Endothelial cell of umbilical vein (primary cell): ENCODE measurements around the gene CIDEC. TPM values are rescaled to one million over a fixed set of nuclear protein-coding genes. Genes with fewer than 3 reads are reported as not detected.

ENCODE experiments used
- BruUV-seq: library from RNA; stranded (reverse); fragments of 400-500 nt; replicated peaks from 2 replicates; lab custom pipeline; 2021; lab: Mats Ljungman, UMichigan
- CTCF ChIA-PET: fragments of 300-600, 350-600 bp; sonication (Branson Sonifier 250); formaldehyde crosslinking; loops from one replicate; lab custom pipeline; 2021; ENCODE audit warnings: antibody characterized with exemption, inconsistent platforms; lab: Charles Lee
- POLR2A ChIA-PET: fragments of 300-600, 350-600 bp; sonication (Branson Sonifier 250); formaldehyde crosslinking; loops from one replicate; lab custom pipeline; 2021; ENCODE audit warnings: antibody characterized with exemption, inconsistent platforms; lab: Charles Lee
- DNase-seq: peaks from one replicate; pipeline ENCODE4 v3.0.0-alpha.2; 2011; ENCODE audit warnings: low read depth, low spot score
- FAIRE-seq: peaks from 2 replicates; lab custom pipeline; 2011; peaks lifted over from hg19 to GRCh38; lab: Jason Lieb, UNC
- H2AFZ ChIP-seq: 2 replicates; pipeline ENCODE4 v1.6.0; 2012; ENCODE audit warnings: low read depth, low read length, control low read depth, inconsistent platforms
- H3K27ac ChIP-seq: 2 replicates; pipeline ENCODE4 v1.5.1; 2011; ENCODE audit warnings: low read depth, mild to moderate bottlenecking, control low read depth, low read length, moderate library complexity; ENCODE audit not compliant: insufficient read depth
- H3K27me3 ChIP-seq, 2 experiments: 2 replicates each; pipeline versions ENCODE4 v1.6.0 to v1.6.1; 2011; ENCODE audit warnings: low read length in 2 of 2, mixed read lengths in 1 of 2; ENCODE audit not compliant: control insufficient read depth in 2 of 2, insufficient read depth in 2 of 2
- H3K36me3 ChIP-seq, 2 experiments: 2 replicates in 1 of 2; 3 replicates in 1 of 2; pipeline ENCODE4 v1.5.1; 2011; ENCODE audit warnings: low read length in 2 of 2, mild to moderate bottlenecking in 1 of 2, moderate library complexity in 1 of 2; ENCODE audit not compliant: control insufficient read depth in 2 of 2, insufficient read depth in 2 of 2; ENCODE audit errors: extremely low read depth in 1 of 2
- H3K4me1 ChIP-seq: 3 replicates; pipeline ENCODE4 v1.5.1; 2011; ENCODE audit warnings: mild to moderate bottlenecking, low read length; ENCODE audit not compliant: control insufficient read depth, insufficient read depth; ENCODE audit errors: extremely low read depth
- H3K4me2 ChIP-seq: 2 replicates; pipeline ENCODE4 v1.6.1; 2011; ENCODE audit warnings: low read length, control low read depth, mixed read lengths; ENCODE audit not compliant: insufficient read depth
- H3K4me3 ChIP-seq, 3 experiments: fragments of 200-600 bp in 1 of 3; sonication (generic), shearing (Covaris generic) in 1 of 3; replicated peaks in 1 of 3; 2 replicates each; pipeline ENCODE4 v1.5.1; 2011 to 2016; ENCODE audit warnings: control low read depth in 3 of 3, low read length in 3 of 3, mild to moderate bottlenecking in 2 of 3, inconsistent platforms in 1 of 3, low read depth in 1 of 3, moderate library complexity in 1 of 3; ENCODE audit not compliant: insufficient read depth in 1 of 3
- H3K79me2 ChIP-seq: 2 replicates; pipeline ENCODE4 v1.6.0; 2012; ENCODE audit warnings: low read length, inconsistent platforms; ENCODE audit not compliant: control insufficient read depth, insufficient read depth
- H3K9ac ChIP-seq: replicated peaks from 2 replicates; pipeline ENCODE3; 2011; ENCODE audit warnings: low read length, control low read depth; ENCODE audit not compliant: insufficient read depth; ENCODE audit errors: extremely low read depth
- H3K9me1 ChIP-seq: replicated peaks from 3 replicates; pipeline ENCODE4 v1.6.0; 2011; ENCODE audit warnings: mild to moderate bottlenecking, low read length; ENCODE audit not compliant: control insufficient read depth, insufficient read depth; ENCODE audit errors: extremely low read depth
- H3K9me3 ChIP-seq: replicated peaks from 2 replicates; pipeline ENCODE4 v1.5.1; 2012; ENCODE audit warnings: low read length, inconsistent platforms; ENCODE audit not compliant: control insufficient read depth, insufficient read depth
- H4K20me1 ChIP-seq: replicated peaks from 2 replicates; pipeline ENCODE3; 2011; ENCODE audit warnings: mild to moderate bottlenecking, low read length; ENCODE audit not compliant: control insufficient read depth, insufficient read depth; ENCODE audit errors: extremely low read depth
- EZH2 ChIP-seq: IDR thresholded peaks from 2 replicates; pipeline ENCODE4 v1.6.1; 2012; ENCODE audit warnings: borderline replicate concordance, low read depth, mild to moderate bottlenecking, moderate library complexity, low read length, inconsistent platforms; ENCODE audit not compliant: severe bottlenecking
- FOS ChIP-seq: IDR thresholded peaks from 2 replicates; pipeline ENCODE4 v1.6.1; 2011; ENCODE audit warnings: mild to moderate bottlenecking, low read length, moderate library complexity, borderline replicate concordance; ENCODE audit not compliant: insufficient read depth
- GATA2 ChIP-seq: IDR thresholded peaks from 2 replicates; pipeline ENCODE4 v1.7.0; 2011; ENCODE audit warnings: low read depth, mild to moderate bottlenecking, moderate library complexity, mixed read lengths, low read length; ENCODE audit not compliant: insufficient read length, insufficient read depth
- MYC ChIP-seq: IDR thresholded peaks from one replicate; pipeline ENCODE4 v1.6.1; 2011; ENCODE audit warnings: mild to moderate bottlenecking, low read depth, low read length
- dilution Hi-C: fragments of 300-500 bp; cut with MboI; formaldehyde crosslinking; loops from one replicate; pipeline ENCODE4 v1.15.0; 2019; ENCODE audit warnings: low sequenced_read_pairs; ENCODE audit not compliant: extremely low pct_ligation_motif_present
- intact Hi-C: fragments of 100-400 bp; cut with micrococcal nuclease; formaldehyde crosslinking; loops from one replicate; pipeline ENCODE4 v1.10.0; 2022
- polyA plus RNA-seq, 4 experiments: library from polyadenylated mRNA; depleted of rRNA in 3 of 4; stranded (reverse) in 3 of 4; unstranded in 1 of 4; fragments of >200 nt; gene quantifications; 2 replicates each; pipeline versions ENCODE4 v1.2.1 to v1.2.3, GENCODE V29; 2011 to 2012; ENCODE audit warnings: missing spikeins in 1 of 4
- total RNA-seq: library from RNA; stranded (reverse); gene quantifications from 2 replicates; pipeline ENCODE4 v1.2.3, GENCODE V29; 2021
- TF ChIP-seq, protein P1 (sequence below), 2 donors: IDR thresholded peaks; 1 replicate in 1 of 2; 2 replicates in 1 of 2; pipeline ENCODE4 v1.5.1; 2011; ENCODE audit warnings: low read length in 2 of 2, mild to moderate bottlenecking in 2 of 2, moderate library complexity in 2 of 2, control low read depth in 1 of 2, inconsistent platforms in 1 of 2, low read depth in 1 of 2; ENCODE audit not compliant: insufficient read depth in 1 of 2; ENCODE audit errors: extremely low read depth in 1 of 2

Gene CIDEC
- total and polyA plus RNA-seq, 2 donors (not counting 3 experiments of a cell fraction or from before 2014, with no cell fraction given) = 0.14 TPM; not detected in 1

GRCh38 chr3:9820946-9821345 lies 59.1 kb downstream of the CIDEC start:
- Histone ChIP-seq H3K27ac (no peak overlapping the region), H3K79me2 (no peaks in the 10 kb centered on the region), H2AFZ (no peak overlapping the region), H3K9ac (no peak overlapping the region), H3K36me3 (peaks cover 0 to 2% of the 10 kb centered on the region in 2 experiments), H4K20me1 (no peaks in the 10 kb centered on the region), H3K9me3 (no peaks in the 10 kb centered on the region), H3K9me1 (no peaks in the 10 kb centered on the region), H3K27me3 (no peaks in the 10 kb centered on the region), H3K4me2 (no peak overlapping the region), H3K4me1 (no peaks in the 10 kb centered on the region), H3K4me3 (no peak overlapping the region)
- no TSS peak for BruUV-seq
- FAIRE-seq = no peak
- intact Hi-C loops (no loop called here), dilution Hi-C loops (no loop called here)
- DNase-seq = peak; percentile 18
- ChIA-PET CTCF (no interaction called here), POLR2A (no interaction called here)
- no peak for TF ChIP-seq GATA2
- TF ChIP-seq, protein P1, sequence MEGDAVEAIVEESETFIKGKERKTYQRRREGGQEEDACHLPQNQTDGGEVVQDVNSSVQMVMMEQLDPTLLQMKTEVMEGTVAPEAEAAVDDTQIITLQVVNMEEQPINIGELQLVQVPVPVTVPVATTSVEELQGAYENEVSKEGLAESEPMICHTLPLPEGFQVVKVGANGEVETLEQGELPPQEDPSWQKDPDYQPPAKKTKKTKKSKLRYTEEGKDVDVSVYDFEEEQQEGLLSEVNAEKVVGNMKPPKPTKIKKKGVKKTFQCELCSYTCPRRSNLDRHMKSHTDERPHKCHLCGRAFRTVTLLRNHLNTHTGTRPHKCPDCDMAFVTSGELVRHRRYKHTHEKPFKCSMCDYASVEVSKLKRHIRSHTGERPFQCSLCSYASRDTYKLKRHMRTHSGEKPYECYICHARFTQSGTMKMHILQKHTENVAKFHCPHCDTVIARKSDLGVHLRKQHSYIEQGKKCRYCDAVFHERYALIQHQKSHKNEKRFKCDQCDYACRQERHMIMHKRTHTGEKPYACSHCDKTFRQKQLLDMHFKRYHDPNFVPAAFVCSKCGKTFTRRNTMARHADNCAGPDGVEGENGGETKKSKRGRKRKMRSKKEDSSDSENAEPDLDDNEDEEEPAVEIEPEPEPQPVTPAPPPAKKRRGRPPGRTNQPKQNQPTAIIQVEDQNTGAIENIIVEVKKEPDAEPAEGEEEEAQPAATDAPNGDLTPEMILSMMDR (IDR thresholded peaks at IDR 0.05; ENCODE audit: extremely low read depth in 1 of 2, insufficient read depth in 1 of 2, low read depth in 1 of 2, low read length in 2 of 2) = peak; percentile 41 to 49
- no peak for TF ChIP-seq FOS

DNA sequence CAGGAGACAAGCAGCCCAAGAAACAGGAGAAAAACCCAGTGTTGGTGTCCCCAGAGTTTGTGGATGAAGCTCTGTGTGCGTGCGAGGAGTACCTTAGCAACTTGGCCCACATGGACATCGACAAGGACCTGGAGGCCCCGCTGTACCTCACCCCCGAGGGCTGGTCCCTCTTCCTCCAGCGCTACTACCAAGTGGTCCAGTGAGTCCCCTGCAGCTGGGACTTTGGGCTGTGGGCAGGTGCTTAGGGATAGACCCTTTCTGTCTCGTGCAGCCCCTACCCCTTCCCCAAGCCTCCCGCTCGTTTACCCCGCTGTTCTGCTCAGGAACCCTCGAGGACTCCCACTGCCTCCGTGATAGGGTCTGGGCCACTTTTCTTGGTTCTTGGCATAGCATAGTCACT lies 59.5 kb downstream of the CIDEC start:
- Histone ChIP-seq H3K36me3 (peaks cover 0 to 5% of the 10 kb centered on the region in 2 experiments), H4K20me1 (no peaks in the 10 kb centered on the region), H3K9me1 (no peaks in the 10 kb centered on the region), H3K9me3 (no peaks in the 10 kb centered on the region), H3K4me2 (no peak overlapping the region), H3K27me3 (no peaks in the 10 kb centered on the region), H3K27ac (no peak overlapping the region), H3K9ac (no peak overlapping the region), H3K4me3 (no peak overlapping the region), H3K79me2 (no peaks in the 10 kb centered on the region), H2AFZ (no peak overlapping the region), H3K4me1 (no peaks in the 10 kb centered on the region)
- dilution Hi-C loops = no loop called here
- intact Hi-C loops = no loop called here
- POLR2A ChIA-PET = no interaction called here
- CTCF ChIA-PET = no interaction called here
- BruUV-seq = no TSS peak
- no peak for DNase-seq
- no peak for TF ChIP-seq MYC
- TF ChIP-seq, protein P1 (IDR thresholded peaks at IDR 0.05; ENCODE audit: extremely low read depth in 1 of 2, insufficient read depth in 1 of 2, low read depth in 1 of 2, low read length in 2 of 2) = no peak
- no peak for TF ChIP-seq EZH2
- FAIRE-seq = no peak
